AG09309 (cell line): ENCODE results near the gene DLG1.

Experiments
- DNase-seq: peaks from one replicate; pipeline ENCODE4 v3.0.0-alpha.2; 2010; ENCODE audit warnings: low read depth
- H3K4me3 ChIP-seq: 2 replicates; pipeline ENCODE4 v1.5.1; 2011; ENCODE audit warnings: mild to moderate bottlenecking, low read depth, low read length, moderate library complexity; ENCODE audit not compliant: control insufficient read depth
- CTCF ChIP-seq: IDR thresholded peaks from 2 replicates; pipeline ENCODE4 v1.5.1; 2011; ENCODE audit warnings: mild to moderate bottlenecking, low read depth, low read length, inconsistent platforms; ENCODE audit not compliant: insufficient read depth, control insufficient read depth; ENCODE audit errors: missing control alignments

The DLG1 gene

GRCh38 chr3:197114007-197114406 lies 184.4 kb downstream of the DLG1 start:
- no peak for DNase-seq
- TF ChIP-seq CTCF: no peak
- no peak overlapping the region for H3K4me3 ChIP-seq

GRCh38 chr3:197111685-197112084 lies 186.7 kb downstream of the DLG1 start:
- TF ChIP-seq CTCF: no peak
- no peak overlapping the region for H3K4me3 ChIP-seq
- no peak for DNase-seq

GRCh38 chr3:197105786-197106185 lies 192.6 kb downstream of the DLG1 start:
- no peak for DNase-seq
- H3K4me3 ChIP-seq: no peak overlapping the region
- TF ChIP-seq CTCF: no peak

- no peak overlapping the region for H3K4me3 ChIP-seq
- no peak for DNase-seq
- no peak for TF ChIP-seq CTCF
These were observed 193.7 kb downstream of the DLG1 start for GRCh38 chr3:197104738-197105137.

- no peak overlapping the region for H3K4me3 ChIP-seq
- no peak for TF ChIP-seq CTCF
- peak; percentile 11 for DNase-seq
These were observed 194.6 kb downstream of the DLG1 start for GRCh38 chr3:197103766-197104165.

GRCh38 chr3:197093871-197094270 lies 204.5 kb downstream of the DLG1 start:
- TF ChIP-seq CTCF: no peak

GRCh38 chr3:197088370-197088769 lies 210.0 kb downstream of the DLG1 start:
- no peak for DNase-seq
- H3K4me3 ChIP-seq: no peak overlapping the region
- no peak for TF ChIP-seq CTCF

More at GRCh38 chr3:197093871-197094270, 204.5 kb downstream of the DLG1 start:
- DNase-seq: no peak
- H3K4me3 ChIP-seq: no peak overlapping the region
